Transverse colon (tissue), 4 donors: ENCODE results near the gene NTMT1.
A peak's percentile ranks its signal among the peaks of the same experiment; 100 is the strongest.

Experiments used
- POLR2AphosphoS5 ChIP-seq, 3 donors: sonication (generic); formaldehyde crosslinking; IDR thresholded peaks; one replicate each; pipeline ENCODE4 v1.6.1; 2016; ENCODE audit warnings: antibody characterized with exemption in 3 of 3
- TF ChIP-seq, protein P1 (sequence below), 5 experiments: fragments of 200-600 bp in 3 of 5; fragments of 450-650 bp in 2 of 5; sonication (generic) in 3 of 5; IDR thresholded peaks; 1 replicate in 2 of 5; 2 replicates in 3 of 5; pipeline ENCODE4 v1.5.1; 2016 to 2017; ENCODE audit warnings: antibody characterized with exemption in 5 of 5, inconsistent platforms in 3 of 5, mild to moderate bottlenecking in 2 of 5, moderate library complexity in 1 of 5

- TF ChIP-seq, protein P1, sequence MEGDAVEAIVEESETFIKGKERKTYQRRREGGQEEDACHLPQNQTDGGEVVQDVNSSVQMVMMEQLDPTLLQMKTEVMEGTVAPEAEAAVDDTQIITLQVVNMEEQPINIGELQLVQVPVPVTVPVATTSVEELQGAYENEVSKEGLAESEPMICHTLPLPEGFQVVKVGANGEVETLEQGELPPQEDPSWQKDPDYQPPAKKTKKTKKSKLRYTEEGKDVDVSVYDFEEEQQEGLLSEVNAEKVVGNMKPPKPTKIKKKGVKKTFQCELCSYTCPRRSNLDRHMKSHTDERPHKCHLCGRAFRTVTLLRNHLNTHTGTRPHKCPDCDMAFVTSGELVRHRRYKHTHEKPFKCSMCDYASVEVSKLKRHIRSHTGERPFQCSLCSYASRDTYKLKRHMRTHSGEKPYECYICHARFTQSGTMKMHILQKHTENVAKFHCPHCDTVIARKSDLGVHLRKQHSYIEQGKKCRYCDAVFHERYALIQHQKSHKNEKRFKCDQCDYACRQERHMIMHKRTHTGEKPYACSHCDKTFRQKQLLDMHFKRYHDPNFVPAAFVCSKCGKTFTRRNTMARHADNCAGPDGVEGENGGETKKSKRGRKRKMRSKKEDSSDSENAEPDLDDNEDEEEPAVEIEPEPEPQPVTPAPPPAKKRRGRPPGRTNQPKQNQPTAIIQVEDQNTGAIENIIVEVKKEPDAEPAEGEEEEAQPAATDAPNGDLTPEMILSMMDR (IDR thresholded peaks at IDR 0.05): peak in 1 of 5 experiments; percentile 12
- TF ChIP-seq POLR2AphosphoS5 (IDR thresholded peaks at IDR 0.05): peak in 1 of 3 donors; percentile 32
Observed at GRCh38 chr9:129626625-129627284, 792 bp downstream of the NTMT1 start.
